WERI-Rb-1 (cell line): ENCODE results near the gene PRKCH.

Source experiments
- DNase-seq: peaks from one replicate; pipeline ENCODE4 v3.0.0-alpha.2; 2020
- H3K27ac ChIP-seq: fragments of 250-450 bp; sonication (Bioruptor Pico); 2 replicates; pipeline ENCODE4 v1.5.1; 2020; ENCODE audit warnings: mild to moderate bottlenecking, moderate library complexity
- H3K27me3 ChIP-seq: fragments of 250-450 bp; sonication (Bioruptor Pico); 2 replicates; pipeline ENCODE4 v1.5.1; 2021; ENCODE audit warnings: mild to moderate bottlenecking, low read depth, moderate library complexity; ENCODE audit not compliant: insufficient read depth, severe bottlenecking
- H3K36me3 ChIP-seq: fragments of 250-450 bp; sonication (Bioruptor Pico); 2 replicates; pipeline ENCODE4 v1.5.1; 2020; ENCODE audit warnings: mild to moderate bottlenecking, moderate library complexity
- H3K4me3 ChIP-seq: 2 replicates; pipeline ENCODE4 v1.5.1; 2011; ENCODE audit warnings: low read depth, mild to moderate bottlenecking, control low read depth, low read length
- H3K9me3 ChIP-seq: fragments of 250-450 bp; sonication (Bioruptor Pico); 2 replicates; pipeline ENCODE4 v1.5.1; 2021; ENCODE audit warnings: mild to moderate bottlenecking, moderate library complexity; ENCODE audit not compliant: severe bottlenecking
- TF ChIP-seq, protein P1 (sequence below): IDR thresholded peaks from 2 replicates; pipeline ENCODE4 v1.5.1; 2011; ENCODE audit warnings: low read depth, mild to moderate bottlenecking, control low read depth, inconsistent platforms, low read length

PRKCH gene

GRCh38 chr14:61329478-61330051, 8.2 kb downstream of the PRKCH start:
- no peak overlapping the region for H3K27ac ChIP-seq
- H3K27me3 ChIP-seq, result no peaks in the 10 kb centered on the region
- no peaks in the 10 kb centered on the region for H3K9me3 ChIP-seq
- no peak for DNase-seq
- TF ChIP-seq, protein P1, sequence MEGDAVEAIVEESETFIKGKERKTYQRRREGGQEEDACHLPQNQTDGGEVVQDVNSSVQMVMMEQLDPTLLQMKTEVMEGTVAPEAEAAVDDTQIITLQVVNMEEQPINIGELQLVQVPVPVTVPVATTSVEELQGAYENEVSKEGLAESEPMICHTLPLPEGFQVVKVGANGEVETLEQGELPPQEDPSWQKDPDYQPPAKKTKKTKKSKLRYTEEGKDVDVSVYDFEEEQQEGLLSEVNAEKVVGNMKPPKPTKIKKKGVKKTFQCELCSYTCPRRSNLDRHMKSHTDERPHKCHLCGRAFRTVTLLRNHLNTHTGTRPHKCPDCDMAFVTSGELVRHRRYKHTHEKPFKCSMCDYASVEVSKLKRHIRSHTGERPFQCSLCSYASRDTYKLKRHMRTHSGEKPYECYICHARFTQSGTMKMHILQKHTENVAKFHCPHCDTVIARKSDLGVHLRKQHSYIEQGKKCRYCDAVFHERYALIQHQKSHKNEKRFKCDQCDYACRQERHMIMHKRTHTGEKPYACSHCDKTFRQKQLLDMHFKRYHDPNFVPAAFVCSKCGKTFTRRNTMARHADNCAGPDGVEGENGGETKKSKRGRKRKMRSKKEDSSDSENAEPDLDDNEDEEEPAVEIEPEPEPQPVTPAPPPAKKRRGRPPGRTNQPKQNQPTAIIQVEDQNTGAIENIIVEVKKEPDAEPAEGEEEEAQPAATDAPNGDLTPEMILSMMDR, result no peak
- no peaks in the 10 kb centered on the region for H3K36me3 ChIP-seq
- H3K4me3 ChIP-seq, result no peak overlapping the region

DNA sequence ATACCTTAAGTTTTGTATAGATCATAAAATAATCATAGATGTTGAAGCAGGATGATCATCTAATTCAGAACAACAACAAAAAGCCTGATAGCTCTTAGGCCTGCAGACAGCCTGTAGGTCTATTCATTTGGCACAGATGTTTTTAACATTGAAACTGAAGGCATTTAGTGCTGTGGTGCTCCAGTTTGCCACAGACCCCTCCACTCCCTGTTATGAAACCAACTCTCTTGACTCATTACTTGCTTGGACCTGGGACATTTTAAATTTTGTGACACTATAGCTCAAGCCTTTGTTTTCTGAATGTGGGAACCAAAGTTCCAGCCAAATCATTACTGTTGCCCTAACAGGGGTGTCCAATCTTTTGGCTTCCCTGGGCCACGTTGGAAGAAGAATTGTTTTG, 9.1 kb downstream of the PRKCH start:
- H3K27ac ChIP-seq, result no peak overlapping the region
- TF ChIP-seq, protein P1, result no peak
- no peak for DNase-seq
- H3K27me3 ChIP-seq, result no peaks in the 10 kb centered on the region
- H3K4me3 ChIP-seq, result no peak overlapping the region
- no peaks in the 10 kb centered on the region for H3K36me3 ChIP-seq
- H3K9me3 ChIP-seq, result no peaks in the 10 kb centered on the region

DNA sequence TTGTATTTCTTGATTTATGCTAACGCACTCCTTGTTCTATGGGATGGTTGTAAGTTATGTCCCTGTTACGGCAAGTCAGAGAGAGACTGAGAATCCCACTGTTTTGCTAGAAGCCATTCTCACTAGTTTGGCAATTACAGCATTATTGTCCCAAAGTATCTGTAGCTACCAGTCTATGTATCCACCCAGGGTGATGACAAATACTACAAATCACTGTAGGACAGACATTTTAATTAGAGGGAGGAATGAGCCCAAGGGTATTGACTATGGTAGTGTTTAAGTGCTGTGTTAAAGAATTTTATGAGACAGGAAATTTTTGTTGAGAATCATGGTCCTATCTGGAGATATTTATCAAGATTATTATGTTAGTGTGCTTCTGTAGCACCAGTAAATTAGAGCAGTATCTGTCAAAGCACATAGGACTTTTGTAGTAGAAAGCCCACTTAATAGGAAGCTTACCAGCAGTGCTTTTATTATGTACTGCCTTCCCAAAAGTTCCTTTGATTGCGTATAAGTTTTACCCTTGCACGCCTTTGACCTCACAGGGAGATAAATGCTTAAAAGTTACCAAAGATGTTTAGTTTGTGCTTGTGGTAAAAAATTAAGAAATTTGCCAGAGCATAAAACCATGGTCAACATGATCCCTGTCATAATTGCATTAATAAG, 10.7 kb downstream of the PRKCH start:
- TF ChIP-seq, protein P1, result no peak
- H3K27ac ChIP-seq, result no peak overlapping the region
- no peak for DNase-seq
- no peak overlapping the region for H3K4me3 ChIP-seq
- H3K27me3 ChIP-seq, result no peaks in the 10 kb centered on the region
- no peaks in the 10 kb centered on the region for H3K9me3 ChIP-seq
- H3K36me3 ChIP-seq, result no peaks in the 10 kb centered on the region

GRCh38 chr14:61332658-61333029, 11.3 kb downstream of the PRKCH start:
- H3K4me3 ChIP-seq, result no peak overlapping the region

DNA sequence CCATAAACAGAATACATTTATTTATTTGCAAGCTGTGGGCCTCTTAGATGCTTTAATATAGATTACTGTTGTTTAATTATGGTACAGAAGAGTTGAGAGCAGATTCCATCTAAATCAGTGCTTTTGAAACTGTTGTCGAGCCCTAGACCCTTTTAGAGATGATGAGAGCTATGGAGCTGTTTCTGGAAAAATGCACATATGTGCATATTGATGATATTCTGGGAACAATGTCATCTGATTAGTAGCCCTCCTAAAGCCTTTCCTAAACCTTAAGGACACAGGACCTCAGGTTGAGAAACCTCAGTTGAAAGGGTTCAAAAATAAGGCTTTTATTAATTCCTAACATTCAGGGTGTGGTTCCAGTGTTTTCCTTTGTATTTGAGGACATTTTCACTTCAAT, 11.7 kb downstream of the PRKCH start:
- no peak overlapping the region for H3K27ac ChIP-seq

More at GRCh38 chr14:61332658-61333029, 11.3 kb downstream of the PRKCH start:
- DNase-seq, result no peak
- no peaks in the 10 kb centered on the region for H3K36me3 ChIP-seq
- H3K27me3 ChIP-seq, result no peaks in the 10 kb centered on the region
- TF ChIP-seq, protein P1, result no peak
- H3K9me3 ChIP-seq, result no peaks in the 10 kb centered on the region
- H3K27ac ChIP-seq, result no peak overlapping the region

More for the DNA sequence above, 11.7 kb downstream of the PRKCH start:
- no peaks in the 10 kb centered on the region for H3K36me3 ChIP-seq
- TF ChIP-seq, protein P1, result no peak
- H3K27me3 ChIP-seq, result no peaks in the 10 kb centered on the region
- H3K9me3 ChIP-seq, result no peaks in the 10 kb centered on the region
- no peak overlapping the region for H3K4me3 ChIP-seq
- no peak for DNase-seq
